Measurements from ENCODE around the gene INF2.

INF2 gene

GRCh38 chr14:104657101-104657524 lies 32.3 kb upstream of the INF2 start:
- in situ Hi-C loops (cut with HindIII; ENCODE audit: low sequenced_read_pairs) = no loop called here
- DNase-seq (ENCODE audit: low read depth) = no peak
- no peak overlapping the region for H3K4me3 ChIP-seq (ENCODE audit: low read depth, low read length)
- TF ChIP-seq, protein P1, sequence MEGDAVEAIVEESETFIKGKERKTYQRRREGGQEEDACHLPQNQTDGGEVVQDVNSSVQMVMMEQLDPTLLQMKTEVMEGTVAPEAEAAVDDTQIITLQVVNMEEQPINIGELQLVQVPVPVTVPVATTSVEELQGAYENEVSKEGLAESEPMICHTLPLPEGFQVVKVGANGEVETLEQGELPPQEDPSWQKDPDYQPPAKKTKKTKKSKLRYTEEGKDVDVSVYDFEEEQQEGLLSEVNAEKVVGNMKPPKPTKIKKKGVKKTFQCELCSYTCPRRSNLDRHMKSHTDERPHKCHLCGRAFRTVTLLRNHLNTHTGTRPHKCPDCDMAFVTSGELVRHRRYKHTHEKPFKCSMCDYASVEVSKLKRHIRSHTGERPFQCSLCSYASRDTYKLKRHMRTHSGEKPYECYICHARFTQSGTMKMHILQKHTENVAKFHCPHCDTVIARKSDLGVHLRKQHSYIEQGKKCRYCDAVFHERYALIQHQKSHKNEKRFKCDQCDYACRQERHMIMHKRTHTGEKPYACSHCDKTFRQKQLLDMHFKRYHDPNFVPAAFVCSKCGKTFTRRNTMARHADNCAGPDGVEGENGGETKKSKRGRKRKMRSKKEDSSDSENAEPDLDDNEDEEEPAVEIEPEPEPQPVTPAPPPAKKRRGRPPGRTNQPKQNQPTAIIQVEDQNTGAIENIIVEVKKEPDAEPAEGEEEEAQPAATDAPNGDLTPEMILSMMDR (IDR thresholded peaks at IDR 0.05; ENCODE audit: low read depth, low read length, missing control alignments) = no peak

DNA sequence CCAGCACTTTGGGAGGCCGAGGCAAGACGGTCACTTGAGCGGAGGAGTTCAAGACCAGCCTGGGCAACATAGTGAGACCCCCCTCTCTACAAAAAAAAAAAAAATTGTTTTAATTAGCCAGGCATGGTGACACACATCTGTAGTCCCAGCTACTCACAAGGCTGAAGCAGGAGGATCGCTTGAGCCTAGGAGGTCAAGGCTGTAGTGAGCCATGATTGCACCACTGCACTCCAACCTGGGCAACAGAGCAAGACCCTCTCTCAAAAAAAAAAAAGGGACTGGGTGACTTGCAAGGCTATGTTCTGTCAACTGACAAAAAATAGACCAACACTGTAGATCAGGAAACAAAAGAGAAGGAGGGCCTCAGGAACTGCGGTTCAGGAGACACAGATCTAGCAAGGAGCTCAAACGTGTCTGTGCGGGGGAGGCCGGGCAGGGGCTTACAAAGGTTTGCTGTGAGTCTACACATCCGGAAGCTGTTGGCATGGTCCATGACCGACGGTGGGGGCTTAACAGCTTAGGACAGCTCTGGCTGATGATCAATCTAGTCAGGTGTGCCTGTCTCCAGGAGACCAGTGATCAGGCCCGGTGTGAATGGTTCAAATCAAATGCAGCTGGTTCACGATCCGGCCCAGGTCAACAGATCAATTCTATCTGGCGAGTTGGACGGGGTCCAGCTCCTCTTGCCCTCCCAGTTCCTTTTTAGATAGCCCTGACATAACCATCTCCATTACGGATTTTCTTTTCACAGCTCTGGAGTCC lies 31.7 kb upstream of the INF2 start:
- TF ChIP-seq, protein P1 (IDR thresholded peaks at IDR 0.05; ENCODE audit: low read depth, low read length, missing control alignments) = no peak
- no peak overlapping the region for H3K4me3 ChIP-seq (ENCODE audit: low read depth, low read length)
- in situ Hi-C loops (cut with HindIII; ENCODE audit: low sequenced_read_pairs) = no loop called here
- no peak for DNase-seq (ENCODE audit: low read depth)

DNA sequence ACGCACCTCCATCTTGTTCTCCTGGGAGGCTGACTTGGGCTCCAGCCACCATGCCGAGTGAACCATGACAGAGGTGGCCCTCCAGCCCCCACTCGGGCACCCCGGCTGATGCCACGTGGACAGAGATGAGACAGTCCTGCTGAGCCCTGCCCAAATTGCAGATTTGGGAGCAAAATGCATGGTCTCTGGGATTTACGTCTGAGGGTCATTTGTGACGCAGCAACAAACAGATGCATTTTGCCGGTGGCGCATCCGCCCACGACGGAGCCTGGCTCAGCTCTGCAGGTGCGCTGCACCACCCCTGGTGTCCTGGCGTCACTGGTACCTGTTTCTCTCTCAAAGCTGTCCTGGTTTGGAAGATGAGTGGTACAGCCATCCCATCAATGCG lies 31.1 kb upstream of the INF2 start:
- TF ChIP-seq, protein P1 (IDR thresholded peaks at IDR 0.05; ENCODE audit: low read depth, low read length, missing control alignments) = no peak
- no peak for DNase-seq (ENCODE audit: low read depth)
- in situ Hi-C loops (cut with HindIII; ENCODE audit: low sequenced_read_pairs) = no loop called here
- no peak overlapping the region for H3K4me3 ChIP-seq (ENCODE audit: low read depth, low read length)

DNA sequence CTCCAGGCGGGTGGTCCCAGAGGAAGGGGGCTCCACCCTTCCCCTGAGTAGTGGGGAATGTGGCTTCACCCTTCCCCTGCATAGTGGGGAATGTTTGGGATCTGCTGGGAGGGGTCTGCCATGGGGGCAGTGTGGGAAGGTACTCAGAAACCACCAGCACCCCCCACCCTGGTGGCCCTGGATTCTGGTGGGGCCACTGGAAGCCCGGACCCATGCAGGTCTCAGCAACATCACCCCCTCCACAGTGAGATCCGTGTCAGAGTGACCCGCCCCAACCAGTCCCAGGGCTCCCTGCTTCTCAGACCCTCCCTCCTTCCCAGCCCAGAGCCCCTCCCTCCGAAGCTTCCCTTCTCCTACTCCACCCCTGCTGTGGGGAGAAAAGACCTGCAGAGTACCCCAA lies 30.3 kb upstream of the INF2 start:
- in situ Hi-C loops (cut with HindIII; ENCODE audit: low sequenced_read_pairs) = no loop called here
- H3K4me3 ChIP-seq (ENCODE audit: low read depth, low read length) = no peak overlapping the region
- TF ChIP-seq, protein P1 (IDR thresholded peaks at IDR 0.05; ENCODE audit: low read depth, low read length, missing control alignments) = no peak
- DNase-seq (ENCODE audit: low read depth) = no peak

GRCh38 chr14:104659764-104660523 lies 29.5 kb upstream of the INF2 start:
- TF ChIP-seq, protein P1 (IDR thresholded peaks at IDR 0.05; ENCODE audit: low read depth, low read length, missing control alignments) = no peak
- H3K4me3 ChIP-seq (ENCODE audit: low read depth, low read length) = no peak overlapping the region
- no peak for DNase-seq (ENCODE audit: low read depth)
- in situ Hi-C loops (cut with HindIII; ENCODE audit: low sequenced_read_pairs) = no loop called here

GRCh38 chr14:104660597-104660996 lies 28.8 kb upstream of the INF2 start:
- no peak for DNase-seq (ENCODE audit: low read depth)
- no peak overlapping the region for H3K4me3 ChIP-seq (ENCODE audit: low read depth, low read length)
- in situ Hi-C loops (cut with HindIII; ENCODE audit: low sequenced_read_pairs) = no loop called here
- TF ChIP-seq, protein P1 (IDR thresholded peaks at IDR 0.05; ENCODE audit: low read depth, low read length, missing control alignments) = no peak
